GM10266 (cell line): ENCODE measurements around the gene PTGES3L.
"Not testable (repeated sequence)": the region's sequence is repeated elsewhere in the genome, so short reads cannot be mapped to it uniquely, and the experiment has no call there.

Source experiments
- DNase-seq: peaks from one replicate; pipeline ENCODE4 v3.0.0; 2012; ENCODE audit errors: extremely low spot score
- TF ChIP-seq, protein P1 (sequence below): IDR thresholded peaks from 2 replicates; pipeline ENCODE4 v1.5.1; 2012; ENCODE audit warnings: mild to moderate bottlenecking, low read depth; ENCODE audit not compliant: control insufficient read depth, insufficient read depth; ENCODE audit errors: missing control alignments

PTGES3L gene

DNA sequence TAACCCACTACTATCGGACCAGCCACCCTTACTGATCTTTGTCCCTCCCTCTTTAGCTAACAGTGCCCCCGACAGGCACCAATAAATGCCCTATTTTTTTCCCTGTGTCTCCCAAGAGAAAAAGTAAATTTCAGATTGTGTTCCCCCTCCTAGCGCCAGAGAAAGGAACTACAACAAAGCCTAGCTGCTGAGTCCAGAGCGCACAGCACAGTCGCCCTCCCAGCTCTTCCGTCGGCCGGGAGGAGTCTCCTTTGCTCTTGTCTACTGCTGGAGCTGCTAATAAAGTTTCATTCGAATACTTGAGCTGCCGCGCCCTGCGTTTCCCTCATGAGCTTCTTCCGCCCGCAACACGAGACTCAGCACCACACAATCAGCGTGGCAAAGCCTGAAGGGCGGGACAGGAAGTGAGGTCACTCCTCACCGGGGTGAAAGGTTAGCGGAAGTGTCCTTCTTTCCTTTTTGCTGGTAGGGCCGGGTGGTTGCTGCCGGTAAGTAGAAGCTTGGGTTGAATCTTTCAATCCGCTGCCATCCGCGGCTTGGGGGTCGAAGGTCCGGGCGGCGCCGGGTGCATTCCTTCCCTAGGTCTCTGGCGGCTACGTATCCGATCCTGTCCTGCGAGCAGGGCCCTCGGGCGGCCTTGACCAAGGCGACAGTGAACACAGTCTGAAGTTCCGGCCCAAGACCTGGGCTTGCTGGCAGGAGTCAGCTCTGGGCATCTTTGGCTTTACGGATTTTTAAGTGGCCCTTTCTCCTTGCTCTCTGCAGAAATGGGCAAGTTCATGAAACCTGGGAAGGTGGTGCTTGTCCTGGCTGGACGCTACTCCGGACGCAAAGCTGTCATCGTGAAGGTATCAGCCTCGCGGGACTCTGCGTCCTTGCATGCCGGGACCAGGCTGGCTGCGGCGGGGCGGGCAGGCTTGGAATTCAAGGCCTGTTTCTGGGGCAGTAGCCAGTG lies 18.4 kb upstream of the PTGES3L start, which contains the start of gene RPL27:
Gene RPL27 (plus strand): TSS at position 436 of the 955 bp plus-strand sequence. CDS start 332 bp downstream, at position 768.
- peak; percentile 89 for DNase-seq

DNA sequence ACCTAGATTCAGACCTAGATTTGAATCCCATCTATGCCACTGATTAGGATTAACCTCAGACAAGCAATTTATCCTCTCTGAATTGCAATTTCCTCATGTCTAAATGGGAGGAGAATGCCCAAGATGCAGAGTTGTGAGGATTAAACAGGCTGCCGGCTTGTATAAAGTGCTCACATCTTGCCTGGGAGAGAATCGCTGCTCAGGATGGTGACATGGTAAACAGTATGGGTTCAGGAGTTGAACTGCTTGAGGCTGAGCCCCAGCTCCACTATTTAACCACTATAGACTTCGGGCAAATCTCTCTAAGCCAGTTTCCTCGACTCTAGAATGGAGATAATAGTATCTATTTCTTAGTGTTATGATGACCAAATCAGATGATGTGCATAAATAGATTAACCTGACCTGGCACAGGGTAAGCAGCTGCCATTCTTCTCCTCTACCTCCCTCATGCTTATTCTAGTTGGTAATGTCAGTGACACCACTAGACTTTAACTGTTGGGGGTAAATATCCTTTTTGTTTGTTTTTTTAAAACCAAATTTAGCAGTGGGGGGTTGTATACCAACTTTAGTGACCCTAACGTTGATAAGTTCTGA lies 17.6 kb upstream of the PTGES3L start:
- TF ChIP-seq, protein P1, sequence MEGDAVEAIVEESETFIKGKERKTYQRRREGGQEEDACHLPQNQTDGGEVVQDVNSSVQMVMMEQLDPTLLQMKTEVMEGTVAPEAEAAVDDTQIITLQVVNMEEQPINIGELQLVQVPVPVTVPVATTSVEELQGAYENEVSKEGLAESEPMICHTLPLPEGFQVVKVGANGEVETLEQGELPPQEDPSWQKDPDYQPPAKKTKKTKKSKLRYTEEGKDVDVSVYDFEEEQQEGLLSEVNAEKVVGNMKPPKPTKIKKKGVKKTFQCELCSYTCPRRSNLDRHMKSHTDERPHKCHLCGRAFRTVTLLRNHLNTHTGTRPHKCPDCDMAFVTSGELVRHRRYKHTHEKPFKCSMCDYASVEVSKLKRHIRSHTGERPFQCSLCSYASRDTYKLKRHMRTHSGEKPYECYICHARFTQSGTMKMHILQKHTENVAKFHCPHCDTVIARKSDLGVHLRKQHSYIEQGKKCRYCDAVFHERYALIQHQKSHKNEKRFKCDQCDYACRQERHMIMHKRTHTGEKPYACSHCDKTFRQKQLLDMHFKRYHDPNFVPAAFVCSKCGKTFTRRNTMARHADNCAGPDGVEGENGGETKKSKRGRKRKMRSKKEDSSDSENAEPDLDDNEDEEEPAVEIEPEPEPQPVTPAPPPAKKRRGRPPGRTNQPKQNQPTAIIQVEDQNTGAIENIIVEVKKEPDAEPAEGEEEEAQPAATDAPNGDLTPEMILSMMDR, result no peak
- no peak for DNase-seq

More for the DNA sequence above, 18.4 kb upstream of the PTGES3L start, which contains the start of gene RPL27:
- TF ChIP-seq, protein P1, result peak; percentile 81

DNA sequence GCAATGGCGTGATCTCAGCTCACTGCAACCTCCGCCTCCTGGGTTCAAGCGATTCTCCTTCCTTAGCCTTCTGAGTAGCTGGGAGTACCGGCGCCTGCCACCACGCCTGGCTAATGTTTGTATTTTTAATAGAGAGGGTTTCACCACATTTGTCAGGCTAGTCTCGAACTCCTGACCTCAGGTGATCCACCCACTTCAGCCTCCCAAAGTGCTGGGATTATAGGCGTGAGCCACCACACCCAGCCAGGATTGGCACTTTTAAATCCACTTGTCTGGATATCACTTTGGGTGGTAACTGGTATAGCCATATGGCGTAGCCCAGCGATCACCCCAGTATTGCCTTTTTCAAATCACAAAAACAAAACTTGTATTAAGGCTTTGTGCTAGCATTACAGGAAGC lies 14.0 kb upstream of the PTGES3L start:
- DNase-seq, result not testable (repeated sequence)

DNA sequence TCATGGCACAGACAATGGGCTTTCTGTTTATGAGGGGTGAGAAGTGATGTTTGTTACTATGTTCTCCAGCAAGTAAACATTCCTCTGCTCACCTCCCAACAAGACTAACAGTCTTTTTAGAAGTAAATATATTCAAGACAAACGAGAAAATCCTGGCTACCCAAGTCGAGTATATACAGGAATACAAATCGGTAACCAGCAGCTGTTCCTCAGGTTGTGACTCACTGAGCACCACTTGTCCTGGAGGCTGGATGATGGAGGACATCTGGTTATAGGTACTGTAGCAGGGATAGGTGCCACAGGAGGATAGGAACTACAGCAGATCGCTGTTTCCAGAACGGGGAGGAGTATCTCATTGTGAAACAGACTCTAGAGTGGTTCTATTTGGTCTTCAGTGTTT lies 13.0 kb upstream of the PTGES3L start:
- TF ChIP-seq, protein P1, result no peak
- DNase-seq, result no peak

DNA sequence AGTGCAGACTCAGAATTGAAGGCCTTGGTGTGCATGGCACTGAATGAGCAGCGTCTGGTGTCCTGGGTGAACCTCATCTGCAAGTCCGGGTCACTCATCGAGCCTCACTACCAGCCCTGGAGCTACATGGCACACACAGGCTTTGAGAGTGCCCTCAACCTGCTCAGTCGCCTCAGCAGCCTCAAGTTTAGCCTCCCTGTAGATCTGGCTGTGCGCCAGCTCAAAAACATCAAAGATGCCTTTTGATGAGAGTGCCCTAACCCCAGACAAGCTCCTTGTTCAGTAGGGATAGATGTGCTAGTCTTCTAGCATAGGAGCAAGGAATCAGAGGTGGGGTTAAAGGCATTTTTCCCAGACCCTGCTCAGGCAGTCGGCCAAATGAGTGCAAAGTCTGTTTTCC lies 11.6 kb upstream of the PTGES3L start:
- DNase-seq, result no peak
- TF ChIP-seq, protein P1, result no peak

DNA sequence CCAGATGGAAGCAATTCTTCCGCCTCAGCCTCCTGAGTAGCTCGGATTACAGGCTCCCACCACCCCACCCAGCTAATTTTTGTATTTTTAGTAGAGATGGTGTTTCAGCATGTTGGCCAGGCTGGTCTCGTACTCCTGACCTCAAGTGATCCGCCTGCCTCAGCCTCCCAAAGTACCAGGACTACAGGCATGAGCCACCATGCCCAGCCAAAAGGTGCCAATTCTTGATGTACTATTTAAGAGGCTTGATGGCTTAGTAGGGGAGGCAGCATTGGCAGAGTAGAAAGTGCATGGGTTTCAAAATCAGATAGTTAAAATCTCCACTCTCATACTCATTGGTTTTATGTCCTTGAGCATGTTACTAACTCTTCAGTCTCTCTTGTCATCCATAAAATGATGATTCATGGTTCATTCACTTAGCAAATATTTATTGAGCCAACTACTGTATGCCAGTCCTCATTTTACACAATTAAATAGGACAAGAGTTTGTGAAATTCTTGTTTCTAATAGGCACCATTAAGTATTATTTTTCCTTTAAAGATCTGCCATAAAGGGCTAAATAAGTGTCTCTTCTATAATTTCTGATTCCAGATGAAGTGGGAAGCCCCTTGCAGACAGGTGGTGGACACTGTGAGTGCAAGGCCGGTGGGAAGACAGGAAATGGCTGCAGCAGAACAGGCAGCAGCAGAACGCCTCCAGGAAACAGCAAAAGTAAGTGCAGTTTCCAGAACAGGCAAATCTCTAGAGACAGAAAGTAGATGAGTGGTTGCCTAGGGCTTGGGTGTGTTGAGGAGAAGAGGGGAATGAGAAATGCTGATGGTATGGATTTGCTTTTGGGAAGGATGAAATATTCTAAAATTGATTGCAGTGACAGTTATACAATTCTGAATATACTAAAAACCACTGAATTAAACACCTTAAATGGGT lies 10.1 kb upstream of the PTGES3L start:
- DNase-seq, result no peak
- TF ChIP-seq, protein P1, result no peak

DNA sequence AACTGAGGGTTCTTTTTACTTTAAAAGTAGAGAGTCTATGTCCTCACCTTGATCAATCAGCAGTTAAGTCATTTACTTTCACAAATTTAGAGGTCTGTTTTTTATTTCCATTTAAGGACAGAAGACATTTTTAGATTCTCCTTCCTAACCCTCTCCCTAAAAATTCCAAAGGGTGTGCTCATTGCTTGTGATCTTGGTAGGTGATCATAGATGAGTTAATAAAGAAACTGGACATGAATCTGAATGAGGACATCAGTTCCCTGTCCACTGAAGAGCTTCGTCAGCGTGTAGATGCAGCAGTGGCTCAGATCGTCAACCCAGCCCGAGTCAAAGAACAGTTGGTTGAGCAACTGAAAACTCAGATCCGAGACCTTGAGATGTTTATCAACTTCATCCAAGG lies 9.3 kb upstream of the PTGES3L start:
- TF ChIP-seq, protein P1, result no peak
- DNase-seq, result no peak
